Skeletal muscle cell (primary cell): ENCODE measurements around the gene ARHGAP33.

Source experiments
- DNase-seq: peaks from one replicate; pipeline ENCODE4 v3.0.0-alpha.2; 2010; ENCODE audit warnings: low read depth
- H3K4me3 ChIP-seq: 2 replicates; pipeline ENCODE4 v1.5.1; 2011; ENCODE audit warnings: low read depth, mild to moderate bottlenecking, control low read depth, low read length, moderate library complexity

ARHGAP33 gene, protein sequence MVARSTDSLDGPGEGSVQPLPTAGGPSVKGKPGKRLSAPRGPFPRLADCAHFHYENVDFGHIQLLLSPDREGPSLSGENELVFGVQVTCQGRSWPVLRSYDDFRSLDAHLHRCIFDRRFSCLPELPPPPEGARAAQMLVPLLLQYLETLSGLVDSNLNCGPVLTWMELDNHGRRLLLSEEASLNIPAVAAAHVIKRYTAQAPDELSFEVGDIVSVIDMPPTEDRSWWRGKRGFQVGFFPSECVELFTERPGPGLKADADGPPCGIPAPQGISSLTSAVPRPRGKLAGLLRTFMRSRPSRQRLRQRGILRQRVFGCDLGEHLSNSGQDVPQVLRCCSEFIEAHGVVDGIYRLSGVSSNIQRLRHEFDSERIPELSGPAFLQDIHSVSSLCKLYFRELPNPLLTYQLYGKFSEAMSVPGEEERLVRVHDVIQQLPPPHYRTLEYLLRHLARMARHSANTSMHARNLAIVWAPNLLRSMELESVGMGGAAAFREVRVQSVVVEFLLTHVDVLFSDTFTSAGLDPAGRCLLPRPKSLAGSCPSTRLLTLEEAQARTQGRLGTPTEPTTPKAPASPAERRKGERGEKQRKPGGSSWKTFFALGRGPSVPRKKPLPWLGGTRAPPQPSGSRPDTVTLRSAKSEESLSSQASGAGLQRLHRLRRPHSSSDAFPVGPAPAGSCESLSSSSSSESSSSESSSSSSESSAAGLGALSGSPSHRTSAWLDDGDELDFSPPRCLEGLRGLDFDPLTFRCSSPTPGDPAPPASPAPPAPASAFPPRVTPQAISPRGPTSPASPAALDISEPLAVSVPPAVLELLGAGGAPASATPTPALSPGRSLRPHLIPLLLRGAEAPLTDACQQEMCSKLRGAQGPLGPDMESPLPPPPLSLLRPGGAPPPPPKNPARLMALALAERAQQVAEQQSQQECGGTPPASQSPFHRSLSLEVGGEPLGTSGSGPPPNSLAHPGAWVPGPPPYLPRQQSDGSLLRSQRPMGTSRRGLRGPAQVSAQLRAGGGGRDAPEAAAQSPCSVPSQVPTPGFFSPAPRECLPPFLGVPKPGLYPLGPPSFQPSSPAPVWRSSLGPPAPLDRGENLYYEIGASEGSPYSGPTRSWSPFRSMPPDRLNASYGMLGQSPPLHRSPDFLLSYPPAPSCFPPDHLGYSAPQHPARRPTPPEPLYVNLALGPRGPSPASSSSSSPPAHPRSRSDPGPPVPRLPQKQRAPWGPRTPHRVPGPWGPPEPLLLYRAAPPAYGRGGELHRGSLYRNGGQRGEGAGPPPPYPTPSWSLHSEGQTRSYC

DNA sequence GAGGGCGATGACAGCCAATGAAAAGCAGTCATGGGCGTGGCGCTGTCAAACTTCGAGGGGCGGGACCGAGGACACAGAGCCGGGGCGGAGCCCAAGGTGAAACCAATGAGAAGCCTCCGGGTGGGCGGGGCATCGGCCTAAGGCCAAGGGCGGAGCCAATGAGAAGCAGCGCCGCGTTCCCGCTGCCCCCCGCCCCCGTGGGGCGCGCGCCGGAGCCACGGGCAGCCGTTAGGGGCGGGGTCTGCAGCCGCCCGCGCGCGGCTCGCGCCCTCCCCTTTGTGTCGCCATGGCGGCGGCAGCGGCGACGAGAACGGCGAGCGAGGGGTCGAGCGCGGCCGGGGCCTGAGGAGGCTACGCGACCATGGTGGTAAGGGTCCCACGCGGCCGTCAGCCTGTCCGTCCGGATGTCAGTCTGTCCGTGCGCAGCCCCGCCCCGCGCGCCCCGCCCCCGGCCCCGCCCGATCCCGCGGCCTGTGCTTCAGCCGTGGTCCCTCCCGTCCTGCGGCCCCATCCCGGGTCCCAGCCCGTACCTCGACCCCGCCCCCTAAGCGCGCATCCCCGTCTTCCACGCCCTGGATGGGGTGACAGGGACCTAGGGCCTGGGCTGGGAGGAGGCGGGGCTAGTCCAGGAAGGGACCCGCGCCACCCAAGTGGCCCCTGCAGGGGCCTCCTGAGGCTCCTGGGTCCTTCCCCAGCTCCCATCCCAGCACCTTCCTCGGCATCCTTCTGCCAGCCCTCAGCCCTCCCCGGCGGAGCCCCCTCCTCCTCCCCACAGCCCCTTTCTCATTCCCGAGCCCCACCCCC is at the start of gene ARHGAP33:
ARHGAP33 (plus strand) TSS at position 267 of the 804 bp plus-strand sequence; CDS start at position 362, 95 bp downstream.
- peak; percentile 81 for DNase-seq
- peak within 1 kb of the TSS; percentile 69 for H3K4me3 ChIP-seq

DNA sequence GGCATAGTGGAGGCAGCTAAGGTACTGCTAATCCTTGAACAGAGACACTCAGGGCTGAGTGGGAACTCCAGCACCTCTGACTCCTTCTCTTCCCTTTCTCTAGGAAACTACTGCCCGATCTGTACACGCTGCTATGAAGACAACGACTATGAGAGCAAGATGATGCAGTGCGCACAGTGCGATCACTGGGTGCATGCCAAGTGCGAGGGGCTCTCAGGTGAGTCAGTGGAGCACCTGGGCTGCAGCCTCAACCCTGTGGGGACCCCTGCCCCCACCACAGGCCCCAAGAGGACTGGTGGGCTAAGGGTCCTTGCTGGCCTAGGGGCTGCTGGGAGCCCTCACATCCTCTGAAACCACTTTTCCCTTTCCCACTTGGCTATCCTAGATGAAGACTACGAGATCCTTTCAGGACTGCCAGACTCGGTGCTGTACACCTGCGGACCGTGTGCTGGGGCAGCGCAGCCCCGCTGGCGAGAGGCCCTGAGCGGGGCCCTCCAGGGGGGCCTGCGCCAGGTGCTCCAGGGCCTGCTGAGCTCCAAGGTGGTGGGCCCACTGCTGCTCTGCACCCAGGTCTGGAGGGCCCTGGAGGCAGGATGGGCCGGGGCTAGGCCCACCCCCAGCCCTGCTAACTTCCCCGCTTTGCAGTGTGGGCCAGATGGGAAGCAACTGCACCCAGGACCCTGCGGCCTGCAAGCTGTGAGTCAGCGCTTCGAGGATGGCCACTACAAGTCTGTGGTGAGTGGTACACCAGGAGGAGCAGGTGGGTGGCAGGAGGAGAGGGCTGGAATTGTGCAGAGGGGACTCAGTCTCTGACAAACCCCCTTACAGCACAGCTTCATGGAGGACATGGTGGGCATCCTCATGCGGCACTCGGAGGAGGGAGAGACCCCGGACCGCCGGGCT is 48.1 kb upstream of the ARHGAP33 start:
- no peak overlapping the region for H3K4me3 ChIP-seq
- DNase-seq = no peak

DNA sequence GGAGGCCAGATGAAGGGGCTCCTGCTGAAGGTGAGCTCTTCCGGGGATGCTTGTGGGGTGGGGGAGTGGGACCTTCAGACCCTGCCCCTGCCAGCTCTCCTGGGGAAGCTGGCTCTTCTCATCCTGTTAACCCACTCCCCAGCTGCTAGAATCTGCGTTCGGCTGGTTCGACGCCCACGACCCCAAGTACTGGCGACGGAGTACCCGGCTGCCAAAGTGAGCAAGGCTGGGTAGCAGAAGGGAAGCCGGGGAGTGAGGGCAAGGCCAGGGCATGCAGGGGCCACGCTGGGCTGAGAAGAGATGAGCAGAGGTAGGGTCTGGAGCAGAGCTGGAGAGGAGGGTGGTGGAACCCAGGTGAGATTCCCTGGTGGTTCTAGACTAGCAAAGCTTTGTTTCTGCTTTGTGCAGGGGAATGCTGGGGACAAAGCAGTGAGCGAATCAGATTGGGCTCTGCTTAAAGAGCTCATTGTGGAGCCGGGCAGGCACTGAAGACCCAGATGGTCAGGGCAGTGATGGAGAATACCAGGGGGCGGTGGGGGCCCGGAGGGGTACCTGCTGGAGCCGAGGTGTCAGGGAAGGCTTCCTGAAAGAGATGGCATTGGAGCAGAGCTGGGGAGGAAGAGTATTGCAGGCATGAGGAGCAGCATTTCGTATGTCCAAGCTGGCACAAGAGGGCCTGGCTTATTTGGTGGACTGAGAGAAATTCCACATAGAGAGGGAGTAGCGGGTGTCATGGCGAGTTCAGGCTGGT is 47.2 kb upstream of the ARHGAP33 start:
- H3K4me3 ChIP-seq = no peak overlapping the region
- no peak for DNase-seq

DNA sequence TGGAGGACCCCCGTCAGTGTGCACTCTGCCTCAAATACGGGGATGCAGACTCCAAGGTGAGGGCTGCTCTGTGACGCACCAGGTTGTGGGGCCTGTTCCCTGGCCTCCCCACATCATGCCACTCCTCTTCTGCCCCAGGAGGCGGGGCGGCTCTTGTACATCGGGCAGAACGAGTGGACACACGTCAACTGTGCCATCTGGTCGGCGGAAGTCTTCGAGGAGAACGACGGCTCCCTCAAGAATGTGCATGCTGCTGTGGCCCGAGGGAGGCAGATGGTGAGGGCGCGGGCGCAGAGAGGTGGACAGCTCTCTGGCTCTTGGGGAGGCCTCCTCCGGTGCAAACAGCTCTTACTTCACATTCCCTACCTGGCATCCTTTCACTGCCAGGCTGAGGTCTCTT is 46.3 kb upstream of the ARHGAP33 start:
- H3K4me3 ChIP-seq = no peak overlapping the region
- no peak for DNase-seq

DNA sequence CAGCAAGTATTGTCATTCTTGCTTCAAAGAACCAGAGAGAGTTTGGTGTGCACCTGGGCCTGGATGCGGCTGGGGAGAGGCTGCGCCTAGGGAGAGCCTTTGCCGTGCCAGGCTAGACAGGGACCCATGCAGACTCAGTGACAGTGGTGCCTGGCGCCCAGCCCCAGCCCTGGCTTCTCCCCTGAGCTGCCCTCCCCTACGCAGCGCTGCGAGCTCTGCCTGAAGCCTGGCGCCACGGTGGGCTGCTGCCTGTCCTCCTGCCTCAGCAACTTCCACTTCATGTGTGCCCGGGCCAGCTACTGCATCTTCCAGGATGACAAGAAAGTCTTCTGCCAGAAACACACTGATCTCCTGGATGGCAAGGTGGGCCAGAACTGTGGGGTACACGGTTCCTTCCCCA is 45.6 kb upstream of the ARHGAP33 start:
- no peak overlapping the region for H3K4me3 ChIP-seq

DNA sequence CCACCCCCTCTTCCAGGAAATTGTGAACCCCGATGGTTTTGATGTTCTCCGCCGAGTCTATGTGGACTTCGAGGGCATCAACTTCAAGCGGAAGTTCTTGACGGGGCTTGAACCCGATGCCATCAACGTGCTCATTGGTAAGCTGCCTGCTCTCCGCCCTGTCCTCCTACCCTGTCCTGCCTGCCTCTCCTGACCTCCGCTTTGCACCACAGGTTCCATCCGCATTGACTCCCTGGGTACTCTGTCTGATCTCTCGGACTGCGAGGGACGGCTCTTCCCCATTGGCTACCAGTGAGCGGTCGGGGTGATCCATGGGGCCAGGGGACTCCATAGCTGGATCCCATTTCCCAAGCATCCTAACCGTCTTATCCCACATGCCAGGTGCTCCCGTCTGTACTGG is 45.0 kb upstream of the ARHGAP33 start:
- DNase-seq = no peak
- no peak overlapping the region for H3K4me3 ChIP-seq

More for the DNA sequence above, 45.6 kb upstream of the ARHGAP33 start:
- no peak for DNase-seq

DNA sequence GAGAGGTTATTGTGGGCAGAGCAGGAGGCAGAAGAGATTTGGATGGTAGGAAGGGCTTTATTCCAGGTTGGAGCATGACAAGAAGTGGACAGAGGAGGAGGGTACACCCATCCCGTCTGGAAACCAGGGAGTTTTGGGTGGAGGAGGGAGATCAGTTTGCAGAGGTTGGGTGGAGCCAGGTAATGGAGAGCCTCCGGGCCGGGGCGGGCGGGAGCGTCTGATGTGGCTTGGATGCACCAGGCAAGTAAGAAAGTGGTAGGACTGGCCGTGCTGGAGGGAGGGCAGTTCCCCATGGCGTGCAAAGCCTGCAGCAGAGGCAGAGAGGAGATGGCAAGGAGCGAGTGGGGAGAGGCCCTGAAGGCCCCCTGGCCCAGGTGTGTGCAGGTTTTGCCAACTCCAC is 44.0 kb upstream of the ARHGAP33 start:
- H3K4me3 ChIP-seq = no peak overlapping the region

DNA sequence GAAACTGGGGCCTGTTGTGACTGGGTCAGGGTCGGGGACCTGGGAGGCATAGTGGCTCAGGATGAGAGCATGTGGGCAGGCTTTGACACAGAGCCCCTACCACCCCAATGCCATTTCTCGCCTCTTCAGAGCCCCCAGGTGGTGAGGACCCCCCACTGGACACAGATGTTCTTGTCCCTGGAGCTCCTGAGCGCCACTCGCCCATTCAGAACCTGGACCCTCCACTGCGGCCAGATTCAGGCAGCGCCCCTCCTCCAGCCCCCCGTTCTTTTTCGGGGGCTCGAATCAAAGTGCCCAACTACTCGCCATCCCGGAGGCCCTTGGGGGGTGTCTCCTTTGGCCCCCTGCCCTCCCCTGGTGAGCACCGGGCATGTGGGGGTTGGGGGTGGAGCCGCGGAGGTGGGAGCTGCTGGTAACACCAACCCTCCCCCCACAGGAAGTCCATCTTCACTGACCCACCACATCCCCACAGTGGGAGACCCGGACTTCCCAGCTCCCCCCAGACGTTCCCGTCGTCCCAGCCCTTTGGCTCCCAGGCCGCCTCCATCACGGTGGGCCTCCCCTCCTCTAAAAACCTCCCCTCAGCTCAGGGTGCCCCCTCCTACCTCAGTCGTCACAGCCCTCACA is 43.5 kb upstream of the ARHGAP33 start:
- no peak for DNase-seq
- no peak overlapping the region for H3K4me3 ChIP-seq

More for the DNA sequence above, 44.0 kb upstream of the ARHGAP33 start:
- no peak for DNase-seq

DNA sequence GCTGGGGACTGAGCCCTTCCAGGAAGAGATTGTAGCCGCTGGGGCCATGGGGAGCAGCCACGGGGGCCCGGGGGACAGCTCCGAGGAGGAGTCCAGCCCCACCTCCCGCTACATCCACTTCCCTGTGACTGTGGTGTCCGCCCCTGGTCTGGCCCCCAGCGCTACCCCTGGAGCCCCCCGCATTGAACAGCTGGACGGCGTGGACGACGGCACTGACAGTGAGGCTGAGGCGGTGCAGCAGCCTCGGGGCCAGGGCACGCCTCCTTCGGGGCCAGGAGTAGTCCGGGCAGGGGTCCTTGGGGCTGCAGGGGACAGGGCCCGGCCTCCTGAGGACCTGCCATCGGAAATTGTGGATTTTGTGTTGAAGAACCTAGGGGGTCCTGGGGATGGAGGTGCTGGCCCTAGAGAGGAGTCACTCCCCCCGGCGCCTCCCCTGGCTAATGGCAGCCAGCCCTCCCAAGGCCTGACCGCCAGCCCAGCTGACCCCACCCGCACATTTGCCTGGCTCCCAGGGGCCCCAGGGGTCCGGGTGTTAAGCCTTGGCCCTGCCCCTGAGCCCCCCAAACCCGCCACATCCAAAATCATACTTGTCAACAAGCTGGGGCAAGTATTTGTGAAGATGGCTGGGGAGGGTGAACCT is 42.7 kb upstream of the ARHGAP33 start:
- H3K4me3 ChIP-seq = no peak overlapping the region
- no peak for DNase-seq

DNA sequence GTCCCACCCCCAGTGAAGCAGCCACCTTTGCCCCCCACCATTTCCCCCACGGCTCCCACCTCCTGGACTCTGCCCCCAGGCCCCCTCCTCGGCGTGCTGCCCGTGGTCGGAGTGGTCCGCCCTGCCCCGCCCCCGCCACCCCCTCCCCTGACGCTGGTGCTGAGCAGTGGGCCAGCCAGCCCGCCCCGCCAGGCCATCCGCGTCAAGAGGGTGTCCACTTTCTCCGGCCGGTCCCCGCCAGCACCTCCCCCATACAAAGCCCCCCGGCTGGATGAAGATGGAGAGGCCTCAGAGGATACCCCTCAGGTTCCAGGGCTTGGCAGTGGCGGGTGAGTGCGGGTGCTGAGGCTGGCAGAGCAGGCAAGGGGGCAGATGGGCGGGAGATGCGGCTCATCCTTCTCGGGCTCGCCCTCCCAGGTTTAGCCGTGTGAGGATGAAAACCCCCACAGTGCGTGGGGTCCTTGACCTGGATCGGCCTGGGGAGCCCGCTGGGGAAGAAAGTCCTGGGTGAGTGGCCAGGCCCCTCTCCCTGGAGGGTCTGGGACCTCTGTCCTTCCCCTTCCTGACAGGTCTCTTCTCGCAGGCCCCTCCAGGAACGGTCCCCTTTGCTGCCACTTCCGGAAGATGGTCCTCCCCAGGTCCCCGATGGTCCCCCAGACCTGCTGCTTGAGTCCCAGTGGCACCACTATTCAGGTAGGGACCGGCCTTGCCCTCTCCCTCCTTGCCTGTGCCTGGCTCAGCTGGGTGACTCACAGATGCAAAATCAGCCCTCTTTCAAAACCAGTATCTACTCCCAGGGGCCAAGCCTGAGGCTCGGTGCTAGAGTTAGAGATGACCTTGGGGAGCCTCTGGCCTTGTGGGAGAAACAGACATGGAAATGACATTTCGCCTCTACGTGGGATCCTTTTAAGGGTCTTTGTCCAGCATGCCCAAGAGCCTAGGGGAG is 41.9 kb upstream of the ARHGAP33 start:
- H3K4me3 ChIP-seq = no peak overlapping the region
- DNase-seq = no peak

DNA sequence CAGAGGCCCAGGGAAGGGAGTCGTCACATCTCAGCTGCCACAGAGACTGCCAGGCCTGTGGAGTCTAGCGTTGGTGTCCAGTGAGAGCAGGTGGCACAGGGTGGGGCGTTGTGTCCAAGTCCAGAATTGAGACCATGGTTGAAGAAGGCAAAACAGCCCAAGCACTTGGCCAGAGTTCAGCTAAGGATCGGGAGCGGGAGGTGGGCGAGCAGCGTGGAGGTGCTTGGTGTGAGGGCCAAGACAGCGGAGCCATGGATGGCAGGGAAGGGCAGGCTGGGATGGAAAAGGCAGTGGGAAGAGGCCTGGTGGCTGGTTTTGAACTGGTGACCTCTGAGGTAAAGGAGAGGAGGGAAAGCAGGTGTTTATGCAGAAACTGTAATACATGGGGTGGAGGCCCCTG is 41.1 kb upstream of the ARHGAP33 start:
- DNase-seq = no peak
- H3K4me3 ChIP-seq = no peak overlapping the region

DNA sequence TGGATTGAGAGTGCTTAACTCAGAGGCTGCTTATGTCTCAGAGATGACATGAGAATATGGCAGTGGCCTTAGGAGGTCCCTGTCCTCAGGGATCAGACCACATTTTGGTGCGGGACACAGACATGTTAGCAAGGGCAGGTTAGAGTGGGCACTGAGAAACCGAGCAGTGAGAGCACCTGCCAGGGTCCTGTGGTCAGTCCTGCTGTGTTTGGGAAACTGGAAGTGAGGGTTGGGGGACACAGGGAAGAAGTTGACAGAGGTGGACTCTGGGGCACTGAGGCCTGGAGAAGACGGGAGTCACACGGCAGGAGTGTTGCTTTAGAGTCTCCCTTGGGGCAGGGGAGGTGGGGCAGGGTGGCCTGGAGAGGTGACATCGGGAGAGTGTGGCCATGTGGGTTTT is 40.5 kb upstream of the ARHGAP33 start:
- DNase-seq = no peak
- H3K4me3 ChIP-seq = no peak overlapping the region

DNA sequence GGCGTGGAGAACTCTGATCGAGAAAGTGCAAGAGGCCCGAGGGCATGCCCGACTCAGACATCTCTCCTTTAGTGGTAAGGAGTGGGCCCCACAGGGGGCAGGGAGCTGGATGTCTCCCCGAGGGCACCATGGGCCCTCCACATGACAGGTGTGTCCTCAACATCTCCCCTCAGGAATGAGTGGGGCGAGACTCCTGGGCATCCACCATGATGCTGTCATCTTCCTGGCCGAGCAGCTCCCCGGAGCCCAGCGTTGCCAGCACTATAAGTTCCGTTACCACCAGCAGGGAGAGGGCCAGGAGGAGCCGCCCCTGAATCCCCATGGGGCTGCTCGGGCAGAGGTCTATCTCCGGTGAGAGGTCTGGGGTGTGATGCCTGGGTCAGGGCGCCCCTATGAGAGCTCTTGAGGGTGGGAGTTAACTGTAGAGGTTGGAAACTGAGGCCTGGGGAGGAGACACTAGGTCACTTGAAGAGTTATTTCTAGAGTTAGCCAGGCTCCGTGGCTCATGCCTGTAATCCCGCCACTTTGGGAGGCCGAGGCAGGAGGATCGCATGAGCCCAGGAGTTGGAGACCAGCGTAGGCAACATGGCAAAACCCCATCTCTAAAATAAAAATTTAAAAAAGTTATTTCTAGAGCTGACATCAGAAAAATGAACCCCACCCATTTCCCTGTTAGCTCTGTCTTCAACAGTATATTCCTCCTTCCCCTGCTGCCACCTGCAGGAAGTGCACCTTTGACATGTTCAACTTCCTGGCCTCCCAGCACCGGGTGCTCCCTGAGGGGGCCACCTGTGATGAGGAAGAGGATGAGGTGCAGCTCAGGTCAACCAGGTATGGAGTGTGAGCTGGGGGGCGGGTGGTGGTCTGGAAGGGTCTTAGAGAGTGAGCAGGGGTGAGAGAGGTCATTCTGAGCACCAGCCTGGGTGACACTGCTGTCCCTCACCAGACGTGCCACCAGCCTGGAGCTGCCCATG is 38.2 kb upstream of the ARHGAP33 start:
- no peak overlapping the region for H3K4me3 ChIP-seq
- DNase-seq = no peak
